ENCODE measurements around the gene SFTPA1.
"Not testable (repeated sequence)": the region's sequence is repeated elsewhere in the genome, so short reads cannot be mapped to it uniquely, and the experiment has no call there.

The SFTPA1 gene

GRCh38 chr10:79611193-79611976, 646 bp downstream of the SFTPA1 start:
- DNase-seq: not testable (repeated sequence)

- DNase-seq: no peak
Measured at GRCh38 chr10:79615577-79615976, 4.8 kb downstream of the SFTPA1 start.

GRCh38 chr10:79616164-79616563, 5.4 kb downstream of the SFTPA1 start:
- no peak for DNase-seq

GRCh38 chr10:79623663-79624062, 12.9 kb downstream of the SFTPA1 start:
- DNase-seq: not testable (repeated sequence)

- DNase-seq: no peak
Measured at GRCh38 chr10:79627075-79627474, 16.3 kb downstream of the SFTPA1 start.

GRCh38 chr10:79628083-79628482, 17.3 kb downstream of the SFTPA1 start:
- no peak for DNase-seq

- no peak for DNase-seq
Measured at GRCh38 chr10:79628988-79629954, 18.5 kb downstream of the SFTPA1 start.

GRCh38 chr10:79629955-79630327, 19.2 kb downstream of the SFTPA1 start:
- no peak for DNase-seq

GRCh38 chr10:79636654-79637199, 26.0 kb downstream of the SFTPA1 start:
- DNase-seq: not testable (repeated sequence)

GRCh38 chr10:79638318-79638717, 27.6 kb downstream of the SFTPA1 start:
- no peak for DNase-seq

GRCh38 chr10:79652695-79653094, 42.0 kb downstream of the SFTPA1 start:
- not testable (repeated sequence) for DNase-seq

GRCh38 chr10:79663287-79663686, 52.5 kb downstream of the SFTPA1 start:
- not testable (repeated sequence) for DNase-seq

- DNase-seq: not testable (repeated sequence)
Measured at GRCh38 chr10:79664686-79665085, 53.9 kb downstream of the SFTPA1 start.
